ENCODE results near the gene EEF2KMT.
A peak's percentile ranks its signal among the peaks of the same experiment; 100 is the strongest.
"Not testable (repeated sequence)": the region's sequence is repeated elsewhere in the genome, so short reads cannot be mapped to it uniquely, and the experiment has no call there.

Gene EEF2KMT

GRCh38 chr16:5095145-5095830 lies 2.3 kb downstream of the EEF2KMT start:
- DNase-seq (ENCODE audit: low read depth), result not testable (repeated sequence)

GRCh38 chr16:5093746-5094145 lies 3.8 kb downstream of the EEF2KMT start:
- not testable (repeated sequence) for DNase-seq (ENCODE audit: low read depth)

- DNase-seq (ENCODE audit: low read depth), result not testable (repeated sequence)
These were observed 4.5 kb downstream of the EEF2KMT start for GRCh38 chr16:5093081-5093480.

- DNase-seq (ENCODE audit: low read depth), result not testable (repeated sequence)
These were observed 7.0 kb downstream of the EEF2KMT start for GRCh38 chr16:5090592-5090991.

- DNase-seq (ENCODE audit: low read depth), result not testable (repeated sequence)
These were observed 7.6 kb downstream of the EEF2KMT start for GRCh38 chr16:5089911-5090555.

GRCh38 chr16:5088936-5089335 lies 8.7 kb downstream of the EEF2KMT start:
- DNase-seq (ENCODE audit: low read depth), result not testable (repeated sequence)

DNA sequence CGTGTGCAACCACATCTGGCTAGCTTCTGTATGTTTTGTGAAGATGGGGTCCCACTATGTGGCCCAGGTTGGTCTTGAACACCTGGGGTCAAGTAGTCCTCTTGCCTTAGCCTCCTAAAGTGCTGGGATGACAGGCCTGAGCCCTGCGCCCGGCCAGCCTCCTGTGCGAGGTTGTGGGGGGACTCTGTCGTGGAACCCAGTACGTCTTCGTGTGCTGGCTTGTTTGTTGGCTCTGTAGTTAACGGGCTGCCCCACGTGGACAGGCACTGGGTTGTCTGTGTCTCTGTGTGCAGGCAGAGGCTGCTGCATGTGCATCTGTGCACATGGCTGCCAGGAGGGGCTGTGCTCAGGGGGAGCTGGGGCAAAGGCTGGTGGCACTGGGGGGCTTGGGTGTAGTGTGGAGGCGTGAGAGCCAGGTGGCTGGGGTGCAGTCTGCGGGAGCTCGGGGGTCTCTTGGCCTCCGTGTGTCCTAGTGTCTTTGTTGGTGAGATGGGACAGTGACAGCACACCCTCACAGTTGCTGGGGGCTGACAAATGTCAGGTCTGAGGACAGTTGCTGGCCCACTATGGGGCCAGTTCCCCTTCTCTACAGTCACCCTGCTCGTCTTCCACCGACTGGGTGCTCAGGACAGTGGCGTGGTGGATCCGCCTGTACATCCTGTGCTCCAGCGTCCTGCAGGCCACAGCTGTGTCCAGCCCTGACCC lies 9.4 kb downstream of the EEF2KMT start:
- DNase-seq (ENCODE audit: low read depth), result not testable (repeated sequence)

- DNase-seq (ENCODE audit: low read depth), result not testable (repeated sequence)
These were observed 11.9 kb downstream of the EEF2KMT start for GRCh38 chr16:5085716-5086115.

GRCh38 chr16:5084802-5085201 lies 12.8 kb downstream of the EEF2KMT start:
- peak; percentile 33 for DNase-seq (ENCODE audit: low read depth)

GRCh38 chr16:5084099-5084731 lies 13.4 kb downstream of the EEF2KMT start:
- not testable (repeated sequence) for DNase-seq (ENCODE audit: low read depth)

DNA sequence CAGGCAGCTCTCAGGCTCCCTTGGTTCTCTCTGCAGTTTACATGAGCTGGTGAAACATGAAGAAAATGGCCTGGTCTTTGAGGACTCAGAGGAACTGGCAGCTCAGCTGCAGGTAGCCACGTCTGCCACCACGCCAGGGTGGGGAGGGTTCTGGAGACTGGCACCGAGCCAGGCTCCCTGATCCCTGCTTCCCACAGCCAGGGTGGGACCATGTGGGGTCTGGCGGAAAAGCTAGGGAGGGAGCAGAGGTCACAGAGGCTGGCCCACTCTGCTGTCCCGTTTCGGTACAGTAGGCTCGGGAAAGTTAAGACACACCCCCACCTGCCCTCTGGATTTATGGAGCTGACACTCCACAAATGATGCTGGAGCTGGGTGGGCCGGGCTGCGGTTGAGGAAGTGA lies 13.9 kb downstream of the EEF2KMT start:
- not testable (repeated sequence) for DNase-seq (ENCODE audit: low read depth)

- not testable (repeated sequence) for DNase-seq (ENCODE audit: low read depth)
These were observed 16.6 kb downstream of the EEF2KMT start for GRCh38 chr16:5080996-5081395.

DNA sequence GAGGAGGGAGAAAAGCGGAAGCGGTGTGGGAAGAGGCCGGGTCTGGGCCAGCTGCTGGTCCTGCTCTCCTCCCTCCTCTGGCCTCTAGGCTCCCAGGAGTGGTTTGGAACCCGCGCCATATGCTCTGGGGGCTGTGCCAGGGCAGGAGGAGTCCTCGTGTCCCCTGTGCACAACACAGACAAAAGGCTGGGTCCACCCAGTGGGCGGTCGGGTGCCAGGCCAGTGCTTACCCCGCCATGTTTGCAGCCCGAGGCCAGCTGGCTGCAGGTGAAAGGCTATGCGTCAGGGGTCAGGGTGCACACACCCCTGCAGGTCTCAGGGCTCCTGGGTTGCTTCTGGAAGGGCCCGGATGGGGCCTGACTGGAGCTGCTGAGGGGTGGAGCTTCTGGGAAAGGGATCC lies 17.1 kb downstream of the EEF2KMT start:
- not testable (repeated sequence) for DNase-seq (ENCODE audit: low read depth)

- DNase-seq (ENCODE audit: low read depth), result no peak
These were observed 19.0 kb downstream of the EEF2KMT start for GRCh38 chr16:5078626-5079025.

DNA sequence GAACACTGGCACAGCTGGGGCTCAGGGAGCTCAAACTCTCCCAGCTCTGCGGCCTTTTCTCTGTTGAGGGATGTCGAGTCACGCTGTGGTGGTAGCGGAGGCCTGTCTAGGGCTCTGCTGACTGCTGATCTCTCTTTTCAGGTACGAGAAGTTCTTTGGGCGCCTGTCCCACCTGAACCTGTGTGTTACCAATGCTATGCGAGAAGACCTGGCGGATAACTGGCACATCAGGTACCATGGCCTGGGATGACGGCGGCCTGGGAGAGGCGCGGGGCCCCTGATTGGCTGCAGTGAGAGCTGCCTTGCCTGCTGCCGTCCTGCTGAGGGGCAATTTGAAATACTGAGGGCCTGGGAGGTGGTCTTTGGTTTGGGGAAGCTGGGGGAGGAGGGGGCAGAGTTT lies 20.3 kb downstream of the EEF2KMT start:
- DNase-seq (ENCODE audit: low read depth), result no peak

DNA sequence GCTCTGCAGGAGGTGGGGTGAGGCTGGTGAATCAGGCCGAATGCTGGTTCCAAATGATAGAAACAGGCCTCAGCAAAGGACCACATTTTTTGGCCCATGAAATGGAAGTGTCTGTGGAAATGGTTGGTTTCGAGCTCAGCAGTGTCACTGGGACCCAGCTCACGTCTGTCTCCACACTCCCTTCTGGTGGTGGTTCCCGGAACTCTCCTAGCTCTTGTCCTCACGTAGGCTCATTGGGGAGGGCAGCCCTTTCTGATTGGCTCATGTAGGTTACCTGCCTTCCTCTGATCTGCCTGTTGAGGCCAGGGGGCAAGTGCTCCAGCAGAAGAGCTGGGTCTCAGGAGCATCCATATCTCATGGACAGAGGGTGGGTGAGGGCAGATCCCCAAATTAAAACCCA lies 22.0 kb downstream of the EEF2KMT start:
- DNase-seq (ENCODE audit: low read depth), result no peak

DNA sequence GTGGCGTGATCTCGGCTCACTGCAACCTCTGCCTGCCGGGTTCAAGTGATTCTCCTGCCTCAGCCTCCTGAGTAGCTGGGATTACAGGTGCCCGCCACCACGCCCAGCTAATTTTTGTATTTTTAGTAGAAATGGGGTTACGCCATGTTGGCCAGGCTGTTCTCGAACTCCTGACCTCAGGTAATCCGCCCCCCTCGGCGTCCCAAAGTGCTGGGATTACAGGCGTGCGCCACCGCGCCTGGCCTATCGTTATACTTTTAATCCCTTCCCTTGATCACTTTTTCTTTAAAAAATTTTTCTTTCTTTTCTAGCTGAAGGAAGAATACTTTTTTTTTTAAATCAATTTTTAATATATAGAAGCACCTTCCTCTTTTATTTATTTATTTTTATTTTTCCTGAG lies 23.8 kb downstream of the EEF2KMT start:
- DNase-seq (ENCODE audit: low read depth), result not testable (repeated sequence)

GRCh38 chr16:5073279-5073629 lies 24.3 kb downstream of the EEF2KMT start:
- DNase-seq (ENCODE audit: low read depth), result no peak

- DNase-seq (ENCODE audit: low read depth), result no peak
These were observed 25.0 kb downstream of the EEF2KMT start for GRCh38 chr16:5072334-5073278.

DNA sequence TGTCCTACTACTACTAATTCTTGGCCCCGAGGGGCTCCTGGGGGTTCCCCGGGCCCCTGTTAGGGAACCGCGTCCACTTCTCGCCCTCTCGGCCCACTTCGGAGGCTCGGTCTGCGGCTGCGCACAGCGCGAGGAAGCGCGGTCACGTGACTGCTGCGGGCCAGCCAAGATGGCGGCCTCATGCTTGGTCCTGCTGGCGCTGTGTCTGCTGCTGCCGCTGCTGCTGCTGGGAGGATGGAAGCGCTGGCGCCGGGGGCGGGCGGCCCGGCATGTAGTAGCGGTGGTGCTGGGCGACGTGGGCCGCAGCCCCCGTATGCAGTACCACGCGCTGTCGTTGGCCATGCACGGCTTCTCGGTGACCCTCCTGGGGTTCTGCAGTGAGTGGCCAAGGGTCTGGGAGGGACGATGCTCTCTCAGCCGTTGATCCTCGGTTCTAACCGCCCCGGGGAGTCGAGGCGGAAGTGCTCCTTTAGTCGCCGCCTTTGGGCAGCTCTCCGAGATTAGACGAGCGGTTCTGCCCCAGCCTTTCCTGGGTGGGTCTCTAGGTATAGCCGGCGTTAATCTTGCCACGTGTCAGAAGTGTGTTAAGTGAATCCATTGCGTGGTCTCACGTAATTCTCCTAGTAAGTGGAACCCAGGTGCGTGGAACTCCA lies 25.8 kb downstream of the EEF2KMT start, which contains the start of gene ALG1:
Gene ALG1 (plus strand): TSS at position 163 of the 653 bp plus-strand sequence. CDS start 7 bp downstream, at position 170.
- peak; percentile 79 for DNase-seq (ENCODE audit: low read depth)

DNA sequence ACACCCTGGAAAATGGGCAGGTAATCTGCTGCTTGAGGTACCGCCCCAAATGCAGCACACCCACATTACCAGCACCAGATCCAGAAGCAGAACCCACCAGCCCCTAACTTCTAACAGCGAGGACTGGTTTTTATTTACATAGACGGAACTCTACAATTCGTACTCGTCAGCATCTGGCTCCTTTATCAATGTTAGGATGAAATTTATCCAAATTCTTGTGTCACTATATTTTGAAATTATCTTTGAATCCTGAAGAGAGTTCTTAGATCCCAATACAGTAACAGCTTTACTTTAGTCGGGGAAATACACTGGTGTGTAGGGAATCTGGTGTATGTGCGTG lies 26.3 kb downstream of the EEF2KMT start:
- no peak for DNase-seq (ENCODE audit: low read depth)
